NCI-H2081 treated with DMSO at 0.1 percent for 48 hours (cell line): ENCODE results near the gene RMND1.
"Not testable (repeated sequence)": the region's sequence is repeated elsewhere in the genome, so short reads cannot be mapped to it uniquely, and the experiment has no call there.

Experiments
- DNase-seq: peaks from one replicate; lab custom pipeline; 2025; lab: John Stamatoyannopoulos, UW

Gene RMND1

GRCh38 chr6:151452750-151453427, 963 bp upstream of the RMND1 start:
- DNase-seq = no peak

GRCh38 chr6:151451417-151451949, 443 bp downstream of the RMND1 start:
- DNase-seq = no peak

- not testable (repeated sequence) for DNase-seq
These were observed 998 bp downstream of the RMND1 start for GRCh38 chr6:151450928-151451327.

- no peak for DNase-seq
These were observed 3.3 kb downstream of the RMND1 start for GRCh38 chr6:151448623-151449022.

- DNase-seq = no peak
These were observed 4.7 kb downstream of the RMND1 start for GRCh38 chr6:151447237-151447636.

GRCh38 chr6:151445482-151445881, 6.4 kb downstream of the RMND1 start:
- DNase-seq = no peak

- no peak for DNase-seq
These were observed 7.9 kb downstream of the RMND1 start for GRCh38 chr6:151443911-151444621.

- no peak for DNase-seq
These were observed 8.5 kb downstream of the RMND1 start for GRCh38 chr6:151443454-151443853.

GRCh38 chr6:151442371-151442770, 9.6 kb downstream of the RMND1 start:
- DNase-seq = no peak

- no peak for DNase-seq
These were observed 10.3 kb downstream of the RMND1 start for GRCh38 chr6:151441390-151442166.

GRCh38 chr6:151440930-151441329, 11.0 kb downstream of the RMND1 start:
- DNase-seq = no peak

GRCh38 chr6:151440498-151440897, 11.4 kb downstream of the RMND1 start:
- no peak for DNase-seq

- no peak for DNase-seq
These were observed 14.5 kb downstream of the RMND1 start for GRCh38 chr6:151437401-151437800.

GRCh38 chr6:151436802-151437201, 15.1 kb downstream of the RMND1 start:
- DNase-seq = no peak

GRCh38 chr6:151436300-151436699, 15.6 kb downstream of the RMND1 start:
- DNase-seq = no peak

GRCh38 chr6:151434369-151434768, 17.6 kb downstream of the RMND1 start:
- DNase-seq = no peak

GRCh38 chr6:151432651-151433050, 19.3 kb downstream of the RMND1 start:
- no peak for DNase-seq

- DNase-seq = no peak
These were observed 20.6 kb downstream of the RMND1 start for GRCh38 chr6:151431337-151431736.

- no peak for DNase-seq
These were observed 21.0 kb downstream of the RMND1 start for GRCh38 chr6:151430886-151431285.

GRCh38 chr6:151428093-151428735, 23.7 kb downstream of the RMND1 start:
- no peak for DNase-seq

- no peak for DNase-seq
These were observed 26.4 kb downstream of the RMND1 start for GRCh38 chr6:151425561-151425960.

GRCh38 chr6:151422981-151423380, 28.9 kb downstream of the RMND1 start:
- DNase-seq = no peak
